Karpas-422 (cell line): ENCODE measurements around the gene GGA2. TPM values are rescaled to one million over a fixed set of nuclear protein-coding genes. Genes with fewer than 3 reads are reported as not detected.

Experiments
- DNase-seq: peaks from one replicate; pipeline ENCODE4 v3.0.0-alpha.2; 2015
- H2AFZ ChIP-seq: fragments of 200-600 bp; sonication (generic); 2 replicates; pipeline ENCODE4 v1.6.1; 2014; ENCODE audit warnings: antibody characterized with exemption, low read length, mixed read lengths
- H3K27ac ChIP-seq: fragments of 200-600 bp; sonication (generic); 2 replicates; pipeline ENCODE4 v1.5.1; 2014; ENCODE audit warnings: mild to moderate bottlenecking, low read length, moderate library complexity
- H3K27me3 ChIP-seq: fragments of 200-600 bp; sonication (generic); 2 replicates; pipeline ENCODE4 v1.6.1; 2014; ENCODE audit warnings: low read length, mixed read lengths
- H3K36me3 ChIP-seq: fragments of 200-600 bp; sonication (generic); 2 replicates; pipeline ENCODE4 v1.6.1; 2014; ENCODE audit warnings: low read length, mixed read lengths; ENCODE audit not compliant: insufficient read depth
- H3K4me1 ChIP-seq: fragments of 200-600 bp; sonication (generic); 2 replicates; pipeline ENCODE4 v1.6.1; 2014; ENCODE audit warnings: mild to moderate bottlenecking, low read length, mixed read lengths
- H3K4me2 ChIP-seq: fragments of 200-600 bp; sonication (generic); 2 replicates; pipeline ENCODE4 v1.6.1; 2014; ENCODE audit warnings: low read length, low read depth, mild to moderate bottlenecking; ENCODE audit not compliant: poor library complexity, severe bottlenecking
- H3K4me3 ChIP-seq: fragments of 200-600 bp; sonication (generic); 2 replicates; pipeline ENCODE4 v1.5.1; 2014; ENCODE audit warnings: mild to moderate bottlenecking, antibody characterized with exemption, low read length, mixed read lengths
- H3K79me2 ChIP-seq: fragments of 200-600 bp; sonication (generic); 2 replicates; pipeline ENCODE4 v1.6.1; 2014; ENCODE audit warnings: mild to moderate bottlenecking, low read length, mixed read lengths
- H3K9ac ChIP-seq: fragments of 200-600 bp; sonication (generic); 2 replicates; pipeline ENCODE4 v1.6.0; 2014; ENCODE audit warnings: low read length
- H3K9me2 ChIP-seq: fragments of 200-600 bp; sonication (generic), shearing (Covaris generic); replicated peaks from 2 replicates; pipeline ENCODE4 v1.6.0; 2014; ENCODE audit warnings: mild to moderate bottlenecking, low read length, moderate library complexity; ENCODE audit not compliant: insufficient read depth
- H3K9me3 ChIP-seq: fragments of 300-700, 200-600 bp; sonication (generic); 2 replicates; pipeline ENCODE4 v1.6.1; 2014; ENCODE audit warnings: low read length, mixed read lengths
- H4K20me1 ChIP-seq: fragments of 200-600 bp; sonication (generic); 2 replicates; pipeline ENCODE4 v1.6.1; 2014; ENCODE audit warnings: mild to moderate bottlenecking, antibody characterized with exemption, low read length, low read depth; ENCODE audit not compliant: insufficient read depth
- total RNA-seq: library from RNA; depleted of rRNA; stranded (reverse); fragments of >200 nt; shearing (Covaris generic); gene quantifications from 2 replicates; pipeline ENCODE4 v1.2.3, GENCODE V29; 2014; ENCODE audit warnings: low replicate concordance

The GGA2 gene
- total RNA-seq, 1 experiment from 2014 or later, result 109 TPM

- no peak for DNase-seq
- H3K9ac ChIP-seq, result no peak overlapping the region
- no peaks in the 10 kb centered on the region for H3K27me3 ChIP-seq
- peaks cover 91% of the 10 kb centered on the region for H3K4me1 ChIP-seq
- no peaks in the 10 kb centered on the region for H3K9me3 ChIP-seq
- H3K4me2 ChIP-seq, result no peak overlapping the region
- H4K20me1 ChIP-seq, result peaks cover 84% of the 10 kb centered on the region
- no peak overlapping the region for H3K4me3 ChIP-seq
- H2AFZ ChIP-seq, result no peak overlapping the region
- peaks cover 33% of the 10 kb centered on the region for H3K36me3 ChIP-seq
- H3K9me2 ChIP-seq, result no peaks in the 10 kb centered on the region
- H3K79me2 ChIP-seq, result peaks cover 100% of the 10 kb centered on the region
- peak overlapping the region; percentile 90 for H3K27ac ChIP-seq
These were observed 6.2 kb downstream of the GGA2 start for GRCh38 chr16:23504076-23504452.

DNA sequence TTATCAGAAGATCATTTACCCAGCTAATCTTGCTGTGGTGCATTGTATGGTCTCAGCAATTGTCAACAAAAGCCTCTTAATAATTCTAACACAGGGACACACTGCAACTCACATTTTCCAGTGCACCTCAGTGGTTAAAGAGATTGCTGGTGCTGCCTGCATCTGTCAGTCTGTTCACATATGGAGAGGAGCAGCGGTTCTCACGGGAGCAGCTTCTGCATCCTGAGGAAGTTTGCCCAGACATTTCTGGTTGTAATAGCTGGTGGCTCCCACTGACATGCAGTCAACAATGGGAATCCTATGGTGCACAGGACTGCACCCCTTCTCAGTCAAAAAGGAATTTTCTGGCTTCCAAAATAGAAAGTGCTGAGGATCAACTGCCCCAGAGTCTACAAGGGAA is 7.8 kb downstream of the GGA2 start:
- Histone ChIP-seq H3K9me2 (no peaks in the 10 kb centered on the region), H3K4me1 (peaks cover 79% of the 10 kb centered on the region), H2AFZ (no peak overlapping the region), H3K9me3 (no peaks in the 10 kb centered on the region), H3K4me3 (no peak overlapping the region), H3K27ac (peak overlapping the region; percentile 29; the same call in 1 of the 2 replicates), H3K9ac (no peak overlapping the region), H3K36me3 (peaks cover 36% of the 10 kb centered on the region), H3K27me3 (no peaks in the 10 kb centered on the region), H3K79me2 (peaks cover 100% of the 10 kb centered on the region), H4K20me1 (peaks cover 91% of the 10 kb centered on the region), H3K4me2 (peak overlapping the region; percentile 5)
- no peak for DNase-seq

GRCh38 chr16:23501291-23501690 is 9.0 kb downstream of the GGA2 start:
- peaks cover 67% of the 10 kb centered on the region for H3K4me1 ChIP-seq
- peaks cover 87% of the 10 kb centered on the region for H4K20me1 ChIP-seq
- H3K27ac ChIP-seq, result no peak overlapping the region

GRCh38 chr16:23500862-23501225 is 9.4 kb downstream of the GGA2 start:
- peaks cover 63% of the 10 kb centered on the region for H3K4me1 ChIP-seq
- peaks cover 82% of the 10 kb centered on the region for H4K20me1 ChIP-seq
- H3K9me3 ChIP-seq, result no peaks in the 10 kb centered on the region
- peaks cover 35% of the 10 kb centered on the region for H3K36me3 ChIP-seq
- H2AFZ ChIP-seq, result no peak overlapping the region
- H3K4me3 ChIP-seq, result no peak overlapping the region
- H3K9me2 ChIP-seq, result no peaks in the 10 kb centered on the region
- no peak overlapping the region for H3K9ac ChIP-seq
- no peaks in the 10 kb centered on the region for H3K27me3 ChIP-seq
- DNase-seq, result no peak
- H3K4me2 ChIP-seq, result no peak overlapping the region
- H3K27ac ChIP-seq, result no peak overlapping the region
- peaks cover 97% of the 10 kb centered on the region for H3K79me2 ChIP-seq

More at GRCh38 chr16:23501291-23501690, 9.0 kb downstream of the GGA2 start:
- no peak overlapping the region for H3K9ac ChIP-seq
- peaks cover 100% of the 10 kb centered on the region for H3K79me2 ChIP-seq
- no peak for DNase-seq
- H3K4me2 ChIP-seq, result no peak overlapping the region
- no peaks in the 10 kb centered on the region for H3K27me3 ChIP-seq
- H3K9me2 ChIP-seq, result no peaks in the 10 kb centered on the region
- no peak overlapping the region for H2AFZ ChIP-seq
- H3K36me3 ChIP-seq, result peaks cover 37% of the 10 kb centered on the region
- no peak overlapping the region for H3K4me3 ChIP-seq
- H3K9me3 ChIP-seq, result no peaks in the 10 kb centered on the region

DNA sequence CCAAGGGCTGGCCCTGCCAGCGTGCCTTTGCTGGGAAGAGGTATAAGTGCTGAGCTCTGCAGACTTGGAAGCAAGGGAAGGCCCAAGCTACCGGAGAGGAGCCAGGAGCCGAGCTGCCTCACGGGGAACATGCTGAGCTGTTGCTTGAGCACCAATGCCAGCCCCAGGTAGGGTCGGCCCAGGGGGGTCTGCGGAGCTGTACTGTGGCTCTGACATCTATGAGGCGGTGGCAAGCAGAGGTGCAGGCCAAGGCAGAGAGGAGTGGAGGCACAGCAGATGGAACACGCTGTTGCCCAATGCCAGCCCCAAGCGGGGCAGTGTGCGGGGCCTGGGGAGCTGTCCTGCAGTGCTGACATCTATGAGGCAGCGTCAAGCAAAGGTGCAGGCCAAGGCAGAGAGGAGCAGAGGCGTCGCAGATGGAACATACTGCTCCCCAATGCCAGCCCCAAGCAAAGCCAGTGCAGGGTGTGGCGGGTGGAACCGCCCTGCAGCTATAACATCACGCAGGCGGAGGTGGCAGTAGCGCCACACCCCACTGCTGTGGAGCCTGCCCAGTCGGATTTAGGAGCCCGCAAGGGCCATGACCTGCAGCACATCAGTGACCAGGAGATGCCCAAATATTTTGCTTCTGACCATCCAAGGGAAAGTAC is 10.0 kb downstream of the GGA2 start:
- H3K9ac ChIP-seq, result no peak overlapping the region
- H4K20me1 ChIP-seq, result peaks cover 78% of the 10 kb centered on the region
- no peak overlapping the region for H3K4me3 ChIP-seq
- H3K9me3 ChIP-seq, result no peaks in the 10 kb centered on the region
- peaks cover 40% of the 10 kb centered on the region for H3K36me3 ChIP-seq
- H3K4me2 ChIP-seq, result no peak overlapping the region
- H3K4me1 ChIP-seq, result peaks cover 57% of the 10 kb centered on the region
- H3K9me2 ChIP-seq, result no peaks in the 10 kb centered on the region
- H3K27me3 ChIP-seq, result no peaks in the 10 kb centered on the region
- H3K79me2 ChIP-seq, result peaks cover 97% of the 10 kb centered on the region
- H2AFZ ChIP-seq, result no peak overlapping the region
- H3K27ac ChIP-seq, result no peak overlapping the region
- no peak for DNase-seq

DNA sequence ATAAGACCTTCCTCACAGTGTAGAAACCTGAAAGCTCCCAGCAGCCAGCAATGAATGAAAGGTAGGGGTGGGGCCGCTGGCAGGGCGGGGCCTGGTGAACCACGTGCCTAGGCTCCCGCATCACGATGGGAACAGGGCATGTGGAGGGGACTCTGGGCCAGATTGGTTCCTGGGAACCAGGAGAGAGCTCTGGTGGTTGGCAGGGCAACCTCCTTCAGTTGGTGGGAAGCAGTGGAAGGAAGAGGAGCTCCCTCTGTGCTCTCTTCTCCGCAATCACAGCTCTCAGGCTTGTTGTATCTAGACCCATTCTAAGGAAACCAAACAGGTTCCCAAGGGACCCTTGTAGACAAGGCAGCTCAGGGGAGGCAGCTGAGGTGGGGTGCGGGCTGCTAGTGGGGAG is 10.5 kb downstream of the GGA2 start:
- H3K9ac ChIP-seq, result no peak overlapping the region
- no peak overlapping the region for H3K4me3 ChIP-seq

GRCh38 chr16:23498863-23499262 is 11.4 kb downstream of the GGA2 start:
- Histone ChIP-seq H3K9me2 (no peaks in the 10 kb centered on the region), H4K20me1 (peaks cover 68% of the 10 kb centered on the region), H3K36me3 (peaks cover 47% of the 10 kb centered on the region), H3K9ac (no peak overlapping the region), H3K79me2 (peaks cover 92% of the 10 kb centered on the region), H3K27me3 (no peaks in the 10 kb centered on the region), H3K4me3 (no peak overlapping the region), H3K4me2 (no peak overlapping the region), H3K4me1 (peaks cover 43% of the 10 kb centered on the region), H3K27ac (no peak overlapping the region), H3K9me3 (no peaks in the 10 kb centered on the region), H2AFZ (no peak overlapping the region)
- DNase-seq, result no peak

More for the DNA sequence above, 10.5 kb downstream of the GGA2 start:
- Histone ChIP-seq H3K4me2 (no peak overlapping the region), H3K79me2 (peaks cover 95% of the 10 kb centered on the region), H3K36me3 (peaks cover 45% of the 10 kb centered on the region), H3K27ac (no peak overlapping the region), H4K20me1 (peaks cover 73% of the 10 kb centered on the region), H3K9me3 (no peaks in the 10 kb centered on the region), H3K4me1 (peaks cover 52% of the 10 kb centered on the region), H3K9me2 (no peaks in the 10 kb centered on the region), H3K27me3 (no peaks in the 10 kb centered on the region), H2AFZ (no peak overlapping the region)
- no peak for DNase-seq

DNA sequence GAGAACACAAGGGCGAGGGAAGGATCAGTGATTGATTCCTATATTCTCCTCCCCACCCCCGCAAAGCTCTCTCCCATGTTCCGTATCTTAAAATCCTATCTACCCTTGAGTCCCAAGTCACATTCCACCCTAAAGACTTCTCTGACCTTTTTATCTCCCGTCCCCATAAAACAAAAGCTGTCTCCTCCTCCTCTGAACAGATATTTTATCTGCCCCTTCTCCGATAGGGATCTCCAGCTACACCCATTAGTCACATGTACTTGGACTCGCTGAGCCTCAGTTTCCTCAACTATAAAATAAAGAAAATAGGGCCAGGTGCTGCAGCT is 12.8 kb downstream of the GGA2 start:
- Histone ChIP-seq H3K27me3 (no peaks in the 10 kb centered on the region), H3K79me2 (peaks cover 92% of the 10 kb centered on the region), H3K4me3 (no peak overlapping the region), H3K4me1 (peaks cover 32% of the 10 kb centered on the region), H4K20me1 (peaks cover 65% of the 10 kb centered on the region), H2AFZ (no peak overlapping the region), H3K36me3 (peaks cover 52% of the 10 kb centered on the region), H3K9me2 (no peaks in the 10 kb centered on the region), H3K27ac (no peak overlapping the region), H3K4me2 (no peak overlapping the region), H3K9ac (no peak overlapping the region), H3K9me3 (no peaks in the 10 kb centered on the region)
- DNase-seq, result no peak
